HCT116 (cell line): ENCODE data around the gene REXO5. TPM values are rescaled to one million over a fixed set of nuclear protein-coding genes. Genes with fewer than 3 reads are reported as not detected.

Source experiments
- ATAC-seq: fragments of 200-7000 bp; cut with Tn5 transposase; 2 replicates; pipeline ENCODE4 v1.9.1; 2020; ENCODE audit warnings: mild to moderate bottlenecking, moderate library complexity
- BruUV-seq: library from RNA; stranded (reverse); fragments of 400-500 nt; replicated peaks from 2 replicates; lab custom pipeline; 2021; lab: Mats Ljungman, UMichigan
- CTCF ChIA-PET: fragments of 300-600 bp; sonication (Branson Sonifier 250); formaldehyde crosslinking; loops from one replicate; lab custom pipeline; 2021; ENCODE audit warnings: antibody characterized with exemption; lab: Charles Lee
- POLR2A ChIA-PET: fragments of 300-600, 350-600 bp; sonication (Branson Sonifier 250); formaldehyde crosslinking; loops from one replicate; lab custom pipeline; 2021; ENCODE audit warnings: antibody characterized with exemption; lab: Charles Lee
- RAD21 ChIA-PET, 2 experiments: fragments of 300-600 bp; sonication (Branson Sonifier 250); formaldehyde crosslinking; loops; one replicate each; lab custom pipeline; 2023; ENCODE audit warnings: low total read pairs in 2 of 2; ENCODE audit not compliant: uncharacterized antibody in 2 of 2, unreplicated experiment in 2 of 2, low non-redundant PET in 1 of 2; lab: Charles Lee
- DNase-seq: peaks from one replicate; pipeline ENCODE4 v3.0.0-alpha.2; 2010; ENCODE audit warnings: low read depth, low spot score
- H2AFZ ChIP-seq: fragments of 200-600 bp; shearing (Covaris generic), sonication (generic); 2 replicates; pipeline ENCODE4 v1.6.1; 2017; ENCODE audit warnings: low read depth, mixed run types, mixed read lengths, antibody characterized with exemption, low read length; ENCODE audit not compliant: poor library complexity, severe bottlenecking
- H3K27ac ChIP-seq: 2 replicates; pipeline ENCODE4 v1.5.1; 2012; ENCODE audit warnings: low read depth, low read length
- H3K27me3 ChIP-seq: fragments of 200-600 bp; sonication (generic); 2 replicates; pipeline ENCODE4 v1.6.1; 2016; ENCODE audit warnings: mixed run types, low read length, mixed read lengths; ENCODE audit not compliant: insufficient read depth
- H3K36me3 ChIP-seq, 2 experiments: fragments of 200-500 bp in 1 of 2; fragments of 200-600 bp in 1 of 2; sonication (Bioruptor generic) in 1 of 2; sonication (generic) in 1 of 2; 2 replicates each; pipeline versions ENCODE4 v1.5.1 to v1.6.1; 2014 to 2016; ENCODE audit warnings: low read length in 2 of 2, inconsistent platforms in 1 of 2, mixed read lengths in 1 of 2, mixed run types in 1 of 2; ENCODE audit not compliant: insufficient read depth in 2 of 2, control insufficient read depth in 1 of 2
- H3K4me1 ChIP-seq, 2 experiments: fragments of 200-600 bp in 1 of 2; sonication (generic) in 1 of 2; 2 replicates each; pipeline versions ENCODE4 v1.5.1 to v1.6.1; 2012 to 2017; ENCODE audit warnings: low read length in 2 of 2, inconsistent platforms in 1 of 2, mild to moderate bottlenecking in 1 of 2, mixed read lengths in 1 of 2, mixed run types in 1 of 2, moderate library complexity in 1 of 2; ENCODE audit not compliant: insufficient read depth in 2 of 2, control insufficient read depth in 1 of 2
- H3K4me2 ChIP-seq: fragments of 200-600 bp; sonication (generic); 2 replicates; pipeline ENCODE4 v1.6.1; 2017; ENCODE audit warnings: mixed run types, low read length, mixed read lengths
- H3K4me3 ChIP-seq, 2 experiments: fragments of 200-600 bp in 1 of 2; sonication (generic) in 1 of 2; replicated peaks in 1 of 2; 2 replicates each; pipeline ENCODE4 v1.5.1; 2011 to 2016; ENCODE audit warnings: low read length in 2 of 2, control low read depth in 1 of 2, low read depth in 1 of 2, mild to moderate bottlenecking in 1 of 2, mixed read lengths in 1 of 2, mixed run types in 1 of 2
- H3K79me2 ChIP-seq: fragments of 200-600 bp; sonication (generic); 2 replicates; pipeline ENCODE4 v1.6.1; 2017; ENCODE audit warnings: mild to moderate bottlenecking, mixed run types, low read length, moderate library complexity, mixed read lengths; ENCODE audit not compliant: insufficient read depth
- H3K9ac ChIP-seq: fragments of 200-600 bp; sonication (generic); 2 replicates; pipeline ENCODE4 v1.6.1; 2016; ENCODE audit warnings: low read length, mixed read lengths
- H3K9me2 ChIP-seq: fragments of 200-600 bp; sonication (generic), shearing (Covaris generic); 2 replicates; pipeline ENCODE4 v1.6.1; 2017; ENCODE audit warnings: mixed run types, mild to moderate bottlenecking, moderate library complexity; ENCODE audit not compliant: insufficient read depth
- H3K9me3 ChIP-seq, 2 experiments: fragments of 200-500 bp in 1 of 2; fragments of 200-600 bp in 1 of 2; sonication (Bioruptor generic) in 1 of 2; sonication (generic) in 1 of 2; 2 replicates each; pipeline ENCODE4 v1.6.1; 2014 to 2017; ENCODE audit warnings: low read length in 2 of 2, mixed read lengths in 2 of 2, inconsistent platforms in 1 of 2, low read depth in 1 of 2, mild to moderate bottlenecking in 1 of 2, mixed run types in 1 of 2, moderate library complexity in 1 of 2; ENCODE audit not compliant: control insufficient read depth in 1 of 2, insufficient read depth in 1 of 2
- H4K20me1 ChIP-seq: fragments of 200-600 bp; sonication (generic), shearing (Covaris generic); 2 replicates; pipeline ENCODE4 v1.6.1; 2017; ENCODE audit warnings: mixed run types, mild to moderate bottlenecking, moderate library complexity; ENCODE audit not compliant: insufficient read depth
- CBX3 ChIP-seq: IDR thresholded peaks from 2 replicates; pipeline ENCODE4 v1.6.1; 2012; ENCODE audit warnings: low read depth
- EGR1 ChIP-seq: IDR thresholded peaks from 2 replicates; pipeline ENCODE4 v1.6.1; 2012; ENCODE audit warnings: low read depth
- ELF1 ChIP-seq: IDR thresholded peaks from 2 replicates; pipeline ENCODE4 v1.6.1; 2012; ENCODE audit warnings: low read depth, borderline replicate concordance
- EZH2 ChIP-seq: fragments of 200-600 bp; sonication (generic); IDR thresholded peaks from 2 replicates; pipeline ENCODE4 v1.6.1; 2017; ENCODE audit warnings: antibody characterized with exemption, mixed run types
- EZH2phosphoT487 ChIP-seq: fragments of 200-600 bp; IDR thresholded peaks from 2 replicates; pipeline ENCODE4 v1.6.1; 2018; ENCODE audit warnings: antibody characterized with exemption, borderline replicate concordance
- FOSL1 ChIP-seq: IDR thresholded peaks from 2 replicates; pipeline ENCODE4 v1.6.1; 2012; ENCODE audit warnings: low read depth
- JUND ChIP-seq: IDR thresholded peaks from 2 replicates; pipeline ENCODE4 v1.6.1; 2012
- POLR2A ChIP-seq: IDR thresholded peaks from 2 replicates; pipeline ENCODE4 v1.7.0; 2011; ENCODE audit warnings: borderline replicate concordance; ENCODE audit not compliant: insufficient read depth, insufficient read length; ENCODE audit errors: extremely low read depth
- POLR2AphosphoS5 ChIP-seq: IDR thresholded peaks from 2 replicates; pipeline ENCODE4 v1.6.1; 2011; ENCODE audit warnings: mild to moderate bottlenecking, low read depth, low read length, moderate library complexity
- SIN3A ChIP-seq: IDR thresholded peaks from 2 replicates; pipeline ENCODE4 v1.6.1; 2012; ENCODE audit warnings: low read depth
- SP1 ChIP-seq: IDR thresholded peaks from 2 replicates; pipeline ENCODE4 v1.6.1; 2012; ENCODE audit warnings: low read depth
- TCF7L2 ChIP-seq: IDR thresholded peaks from 2 replicates; pipeline ENCODE4 v1.7.0; 2011; ENCODE audit warnings: borderline replicate concordance, inconsistent platforms; ENCODE audit not compliant: insufficient read depth, insufficient read length; ENCODE audit errors: extremely low read depth
- YY1 ChIP-seq: IDR thresholded peaks from 2 replicates; pipeline ENCODE4 v1.6.1; 2011; ENCODE audit warnings: low read length, low read depth, moderate library complexity, mild to moderate bottlenecking; ENCODE audit not compliant: insufficient replicate concordance; ENCODE audit errors: extremely low read depth
- ZFX ChIP-seq: fragments of 450-650 bp; IDR thresholded peaks from 2 replicates; pipeline ENCODE4 v1.6.1; 2017
- intact Hi-C: fragments of 100-400 bp; cut with micrococcal nuclease; formaldehyde crosslinking; loops from 2 replicates; pipeline ENCODE4 v1.10.0; 2022
- total RNA-seq: library from RNA; stranded (reverse); gene quantifications from one replicate; pipeline ENCODE4 v1.2.1, GENCODE V29; 2021; ENCODE audit not compliant: unreplicated experiment
- TF ChIP-seq, protein P1 (sequence below): IDR thresholded peaks from 2 replicates; pipeline ENCODE4 v1.6.1; 2012
- TF ChIP-seq, protein P2 (sequence below), 3 experiments: fragments of 200-600 bp in 1 of 3; sonication (generic) in 1 of 3; IDR thresholded peaks in 2 of 3; conservative IDR thresholded peaks in 1 of 3; 2 replicates each; pipeline ENCODE4 v1.5.1; 2012 to 2017; ENCODE audit warnings: low read depth in 2 of 3, low read length in 2 of 3, antibody characterized with exemption in 1 of 3, borderline replicate concordance in 1 of 3, control low read depth in 1 of 3, mild to moderate bottlenecking in 1 of 3, mixed read lengths in 1 of 3, mixed run types in 1 of 3, moderate library complexity in 1 of 3; ENCODE audit not compliant: insufficient read depth in 1 of 3
- TF ChIP-seq, protein P3 (sequence below): IDR thresholded peaks from 2 replicates; pipeline ENCODE4 v1.6.1; 2012

Gene REXO5
- total RNA-seq, 1 experiment from 2014 or later: 10.5 TPM

DNA sequence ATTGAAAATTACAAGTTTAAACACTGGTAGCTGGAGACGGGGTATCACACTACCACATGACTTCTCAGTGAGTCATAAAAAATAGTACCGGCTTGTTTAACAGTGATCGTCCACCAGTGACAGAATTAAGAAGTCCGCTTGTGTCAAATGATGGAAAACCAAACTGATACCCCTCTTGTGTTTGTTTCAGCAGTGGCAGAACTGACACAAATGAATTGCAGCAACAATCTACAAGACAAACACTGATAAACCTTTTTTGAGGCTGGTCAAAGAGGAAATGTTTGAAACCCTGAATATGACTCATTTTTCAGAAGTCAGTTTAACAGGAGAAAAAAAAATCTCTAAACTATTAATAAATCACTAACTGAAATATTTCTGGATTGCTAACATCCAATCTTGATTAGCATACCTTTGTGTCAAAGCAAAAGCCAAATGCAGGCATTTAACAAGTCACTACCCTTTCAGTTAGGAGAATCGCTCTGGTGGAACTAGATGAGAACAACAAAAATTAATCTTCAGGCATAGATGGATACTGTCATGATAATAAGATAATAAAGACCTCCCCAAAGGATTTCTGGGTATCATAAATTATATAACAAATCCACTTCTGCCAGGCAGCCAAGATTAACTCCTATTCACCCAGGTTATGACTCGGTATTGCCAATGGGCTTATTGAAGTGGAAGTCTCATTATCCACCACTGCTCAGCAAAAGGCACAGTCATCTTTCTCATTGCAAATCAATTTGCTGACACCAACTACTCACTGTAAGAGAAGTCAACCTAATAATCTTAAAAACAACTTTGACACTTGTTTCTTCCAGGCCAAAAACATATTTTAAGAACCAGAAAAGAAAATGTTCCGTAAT, 73.1 kb downstream of the REXO5 start:
- H3K9ac ChIP-seq: peak overlapping the region; percentile 23
- CTCF ChIA-PET: interaction anchor here (1.7 kb wide), 1 partner anchor 11 kb away, joined by 5 read pairs; no protein-coding TSS in a partner anchor
- no TSS peak for BruUV-seq
- H3K36me3 ChIP-seq: no peaks in the 10 kb centered on the region
- intact Hi-C loops: no loop called here
- peak; percentile 65 for ATAC-seq
- no peaks in the 10 kb centered on the region for H3K9me2 ChIP-seq
- H4K20me1 ChIP-seq: no peaks in the 10 kb centered on the region
- no peaks in the 10 kb centered on the region for H3K9me3 ChIP-seq
- DNase-seq: no peak
- peaks cover 86% of the 10 kb centered on the region for H3K79me2 ChIP-seq
- peaks cover 40 to 43% of the 10 kb centered on the region in 2 experiments for H3K4me1 ChIP-seq
- no peaks in the 10 kb centered on the region for H3K27me3 ChIP-seq
- RAD21 ChIA-PET: no interaction called here
- H2AFZ ChIP-seq: no peak overlapping the region
- POLR2A ChIA-PET: no interaction called here
- peak overlapping the region; percentile 52; the same call in 1 of the 2 replicates for H3K27ac ChIP-seq
- TF ChIP-seq, protein P1, sequence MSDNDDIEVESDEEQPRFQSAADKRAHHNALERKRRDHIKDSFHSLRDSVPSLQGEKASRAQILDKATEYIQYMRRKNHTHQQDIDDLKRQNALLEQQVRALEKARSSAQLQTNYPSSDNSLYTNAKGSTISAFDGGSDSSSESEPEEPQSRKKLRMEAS: no peak
- TF ChIP-seq SIN3A (0 out of 2 replicates have a peak, but pooled peaks have one; percentile 30), FOSL1 (peak; percentile 35; the same call in 1 of the 2 replicates), JUND (peak; percentile 42)
- H3K4me2 ChIP-seq: peak overlapping the region; percentile 60
- H3K4me3 ChIP-seq: peak overlapping the region in 1 of 2 experiments; percentile 10; a peak in 1 of 4 replicates

DNA sequence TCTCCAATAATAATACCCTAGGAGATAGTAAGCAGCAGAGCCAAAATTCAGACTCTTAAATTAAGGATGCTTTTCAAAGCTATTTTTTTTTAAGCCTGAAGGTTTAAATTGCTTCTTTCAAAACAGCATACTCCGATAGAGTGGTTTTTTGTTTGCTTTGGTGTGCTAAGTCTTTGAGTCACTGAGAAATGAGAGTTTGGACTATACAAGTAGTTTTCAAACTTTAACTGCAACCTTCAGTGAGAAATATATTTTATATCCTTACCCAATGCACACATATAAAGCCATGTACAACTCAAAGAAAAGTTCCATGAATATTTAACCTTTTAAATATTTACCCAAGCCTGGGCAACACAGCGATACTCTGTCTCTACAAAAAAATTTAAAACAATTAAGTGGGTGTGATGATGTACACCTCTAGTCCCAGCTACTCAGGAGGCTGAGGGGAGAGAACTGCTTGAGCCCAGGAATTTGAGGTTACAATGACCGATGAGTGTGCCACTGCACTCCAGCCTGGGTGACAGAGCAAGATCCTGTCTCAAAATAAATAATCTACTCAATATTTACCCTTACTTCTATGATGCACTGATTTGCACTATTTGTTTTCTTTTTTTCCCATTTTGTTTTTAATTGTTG, 74.7 kb downstream of the REXO5 start:
- no TSS peak for BruUV-seq
- ChIA-PET RAD21 (no interaction called here), CTCF (interaction anchor here (1.4 kb wide), 1 partner anchor 27 kb away, joined by 3 read pairs; no protein-coding TSS in a partner anchor), POLR2A (no interaction called here)
- Histone ChIP-seq H3K9me2 (no peaks in the 10 kb centered on the region), H3K27ac (no peak overlapping the region), H3K27me3 (no peaks in the 10 kb centered on the region), H2AFZ (no peak overlapping the region), H3K9me3 (no peaks in the 10 kb centered on the region), H3K4me3 (no peak overlapping the region), H3K4me2 (no peak overlapping the region), H3K9ac (no peak overlapping the region), H3K79me2 (peaks cover 86% of the 10 kb centered on the region), H4K20me1 (no peaks in the 10 kb centered on the region), H3K4me1 (peaks cover 34 to 38% of the 10 kb centered on the region in 2 experiments), H3K36me3 (no peaks in the 10 kb centered on the region)
- no peak for ATAC-seq
- no peak for DNase-seq
- intact Hi-C loops: no loop called here
- TF ChIP-seq JUND (no peak), CBX3 (no peak), SIN3A (no peak), EGR1 (no peak), POLR2A (no peak), ZFX (no peak), YY1 (no peak), EZH2phosphoT487 (no peak), ELF1 (no peak), EZH2 (no peak), TCF7L2 (no peak), POLR2AphosphoS5 (no peak), FOSL1 (no peak), SP1 (no peak)
- TF ChIP-seq, protein P2, sequence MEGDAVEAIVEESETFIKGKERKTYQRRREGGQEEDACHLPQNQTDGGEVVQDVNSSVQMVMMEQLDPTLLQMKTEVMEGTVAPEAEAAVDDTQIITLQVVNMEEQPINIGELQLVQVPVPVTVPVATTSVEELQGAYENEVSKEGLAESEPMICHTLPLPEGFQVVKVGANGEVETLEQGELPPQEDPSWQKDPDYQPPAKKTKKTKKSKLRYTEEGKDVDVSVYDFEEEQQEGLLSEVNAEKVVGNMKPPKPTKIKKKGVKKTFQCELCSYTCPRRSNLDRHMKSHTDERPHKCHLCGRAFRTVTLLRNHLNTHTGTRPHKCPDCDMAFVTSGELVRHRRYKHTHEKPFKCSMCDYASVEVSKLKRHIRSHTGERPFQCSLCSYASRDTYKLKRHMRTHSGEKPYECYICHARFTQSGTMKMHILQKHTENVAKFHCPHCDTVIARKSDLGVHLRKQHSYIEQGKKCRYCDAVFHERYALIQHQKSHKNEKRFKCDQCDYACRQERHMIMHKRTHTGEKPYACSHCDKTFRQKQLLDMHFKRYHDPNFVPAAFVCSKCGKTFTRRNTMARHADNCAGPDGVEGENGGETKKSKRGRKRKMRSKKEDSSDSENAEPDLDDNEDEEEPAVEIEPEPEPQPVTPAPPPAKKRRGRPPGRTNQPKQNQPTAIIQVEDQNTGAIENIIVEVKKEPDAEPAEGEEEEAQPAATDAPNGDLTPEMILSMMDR (IDR thresholded peaks at IDR 0.05 in 2 of 3, conservative IDR thresholded peaks at IDR 0.05 in 1 of 3; ENCODE audit: borderline replicate concordance in 1 of 3, insufficient read depth in 1 of 3, low read depth in 2 of 3, low read length in 2 of 3): no peak
- TF ChIP-seq, protein P3, sequence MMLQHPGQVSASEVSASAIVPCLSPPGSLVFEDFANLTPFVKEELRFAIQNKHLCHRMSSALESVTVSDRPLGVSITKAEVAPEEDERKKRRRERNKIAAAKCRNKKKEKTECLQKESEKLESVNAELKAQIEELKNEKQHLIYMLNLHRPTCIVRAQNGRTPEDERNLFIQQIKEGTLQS: no peak
